Endothelial cell of umbilical vein (primary cell): ENCODE results near the gene CERS6. TPM values are rescaled to one million over a fixed set of nuclear protein-coding genes. Genes with fewer than 3 reads are reported as not detected.

Experiments used
- BruUV-seq: library from RNA; stranded (reverse); fragments of 400-500 nt; replicated peaks from 2 replicates; lab custom pipeline; 2021; lab: Mats Ljungman, UMichigan
- CTCF ChIA-PET: fragments of 300-600, 350-600 bp; sonication (Branson Sonifier 250); formaldehyde crosslinking; loops from one replicate; lab custom pipeline; 2021; ENCODE audit warnings: antibody characterized with exemption, inconsistent platforms; lab: Charles Lee
- POLR2A ChIA-PET: fragments of 300-600, 350-600 bp; sonication (Branson Sonifier 250); formaldehyde crosslinking; loops from one replicate; lab custom pipeline; 2021; ENCODE audit warnings: antibody characterized with exemption, inconsistent platforms; lab: Charles Lee
- DNase-seq: peaks from one replicate; pipeline ENCODE4 v3.0.0-alpha.2; 2011; ENCODE audit warnings: low read depth, low spot score
- FAIRE-seq: peaks from 2 replicates; lab custom pipeline; 2011; peaks lifted over from hg19 to GRCh38; lab: Jason Lieb, UNC
- H2AFZ ChIP-seq: 2 replicates; pipeline ENCODE4 v1.6.0; 2012; ENCODE audit warnings: low read depth, low read length, control low read depth, inconsistent platforms
- H3K27ac ChIP-seq: 2 replicates; pipeline ENCODE4 v1.5.1; 2011; ENCODE audit warnings: low read depth, mild to moderate bottlenecking, control low read depth, low read length, moderate library complexity; ENCODE audit not compliant: insufficient read depth
- H3K27me3 ChIP-seq, 2 experiments: 2 replicates each; pipeline versions ENCODE4 v1.6.0 to v1.6.1; 2011; ENCODE audit warnings: low read length in 2 of 2, mixed read lengths in 1 of 2; ENCODE audit not compliant: control insufficient read depth in 2 of 2, insufficient read depth in 2 of 2
- H3K36me3 ChIP-seq, 2 experiments: 2 replicates in 1 of 2; 3 replicates in 1 of 2; pipeline ENCODE4 v1.5.1; 2011; ENCODE audit warnings: low read length in 2 of 2, mild to moderate bottlenecking in 1 of 2, moderate library complexity in 1 of 2; ENCODE audit not compliant: control insufficient read depth in 2 of 2, insufficient read depth in 2 of 2; ENCODE audit errors: extremely low read depth in 1 of 2
- H3K4me1 ChIP-seq: 3 replicates; pipeline ENCODE4 v1.5.1; 2011; ENCODE audit warnings: mild to moderate bottlenecking, low read length; ENCODE audit not compliant: control insufficient read depth, insufficient read depth; ENCODE audit errors: extremely low read depth
- H3K4me2 ChIP-seq: 2 replicates; pipeline ENCODE4 v1.6.1; 2011; ENCODE audit warnings: low read length, control low read depth, mixed read lengths; ENCODE audit not compliant: insufficient read depth
- H3K4me3 ChIP-seq, 3 experiments: fragments of 200-600 bp in 1 of 3; sonication (generic), shearing (Covaris generic) in 1 of 3; replicated peaks in 1 of 3; 2 replicates each; pipeline ENCODE4 v1.5.1; 2011 to 2016; ENCODE audit warnings: control low read depth in 3 of 3, low read length in 3 of 3, mild to moderate bottlenecking in 2 of 3, inconsistent platforms in 1 of 3, low read depth in 1 of 3, moderate library complexity in 1 of 3; ENCODE audit not compliant: insufficient read depth in 1 of 3
- H3K79me2 ChIP-seq: 2 replicates; pipeline ENCODE4 v1.6.0; 2012; ENCODE audit warnings: low read length, inconsistent platforms; ENCODE audit not compliant: control insufficient read depth, insufficient read depth
- H3K9ac ChIP-seq: replicated peaks from 2 replicates; pipeline ENCODE3; 2011; ENCODE audit warnings: low read length, control low read depth; ENCODE audit not compliant: insufficient read depth; ENCODE audit errors: extremely low read depth
- H3K9me1 ChIP-seq: replicated peaks from 3 replicates; pipeline ENCODE4 v1.6.0; 2011; ENCODE audit warnings: mild to moderate bottlenecking, low read length; ENCODE audit not compliant: control insufficient read depth, insufficient read depth; ENCODE audit errors: extremely low read depth
- H3K9me3 ChIP-seq: replicated peaks from 2 replicates; pipeline ENCODE4 v1.5.1; 2012; ENCODE audit warnings: low read length, inconsistent platforms; ENCODE audit not compliant: control insufficient read depth, insufficient read depth
- H4K20me1 ChIP-seq: replicated peaks from 2 replicates; pipeline ENCODE3; 2011; ENCODE audit warnings: mild to moderate bottlenecking, low read length; ENCODE audit not compliant: control insufficient read depth, insufficient read depth; ENCODE audit errors: extremely low read depth
- CTCF ChIP-seq, 2 donors: IDR thresholded peaks; 1 replicate in 1 of 2; 2 replicates in 1 of 2; pipeline ENCODE4 v1.5.1; 2011; ENCODE audit warnings: low read length in 2 of 2, mild to moderate bottlenecking in 2 of 2, moderate library complexity in 2 of 2, control low read depth in 1 of 2, inconsistent platforms in 1 of 2, low read depth in 1 of 2; ENCODE audit not compliant: insufficient read depth in 1 of 2; ENCODE audit errors: extremely low read depth in 1 of 2
- EZH2 ChIP-seq: IDR thresholded peaks from 2 replicates; pipeline ENCODE4 v1.6.1; 2012; ENCODE audit warnings: borderline replicate concordance, low read depth, mild to moderate bottlenecking, moderate library complexity, low read length, inconsistent platforms; ENCODE audit not compliant: severe bottlenecking
- FOS ChIP-seq: IDR thresholded peaks from 2 replicates; pipeline ENCODE4 v1.6.1; 2011; ENCODE audit warnings: mild to moderate bottlenecking, low read length, moderate library complexity, borderline replicate concordance; ENCODE audit not compliant: insufficient read depth
- GATA2 ChIP-seq: IDR thresholded peaks from 2 replicates; pipeline ENCODE4 v1.7.0; 2011; ENCODE audit warnings: low read depth, mild to moderate bottlenecking, moderate library complexity, mixed read lengths, low read length; ENCODE audit not compliant: insufficient read length, insufficient read depth
- JUN ChIP-seq: IDR thresholded peaks from 2 replicates; pipeline ENCODE4 v1.6.1; 2011; ENCODE audit warnings: borderline replicate concordance, low read depth; ENCODE audit not compliant: insufficient read length, insufficient read depth
- MYC ChIP-seq: IDR thresholded peaks from one replicate; pipeline ENCODE4 v1.6.1; 2011; ENCODE audit warnings: mild to moderate bottlenecking, low read depth, low read length
- POLR2A ChIP-seq: IDR thresholded peaks from 2 replicates; pipeline ENCODE4 v1.6.1; 2012; ENCODE audit warnings: low read depth, mild to moderate bottlenecking, control low read depth, low read length
- POLR2AphosphoS5 ChIP-seq: IDR thresholded peaks from 2 replicates; pipeline ENCODE4 v1.6.1; 2012; ENCODE audit warnings: low read depth, mild to moderate bottlenecking, control low read depth, low read length, moderate library complexity; ENCODE audit not compliant: insufficient read depth
- dilution Hi-C: fragments of 300-500 bp; cut with MboI; formaldehyde crosslinking; loops from one replicate; pipeline ENCODE4 v1.15.0; 2019; ENCODE audit warnings: low sequenced_read_pairs; ENCODE audit not compliant: extremely low pct_ligation_motif_present
- intact Hi-C: fragments of 100-400 bp; cut with micrococcal nuclease; formaldehyde crosslinking; loops from one replicate; pipeline ENCODE4 v1.10.0; 2022
- polyA plus RNA-seq, 4 experiments: library from polyadenylated mRNA; depleted of rRNA in 3 of 4; stranded (reverse) in 3 of 4; unstranded in 1 of 4; fragments of >200 nt; gene quantifications; 2 replicates each; pipeline versions ENCODE4 v1.2.1 to v1.2.3, GENCODE V29; 2011 to 2012; ENCODE audit warnings: missing spikeins in 1 of 4
- total RNA-seq: library from RNA; stranded (reverse); gene quantifications from 2 replicates; pipeline ENCODE4 v1.2.3, GENCODE V29; 2021
- TF ChIP-seq, protein P1 (sequence below): IDR thresholded peaks from 2 replicates; pipeline ENCODE4 v1.6.1; 2011; ENCODE audit not compliant: insufficient read depth, insufficient read length

Gene CERS6
- total and polyA plus RNA-seq, 2 donors (not counting 3 experiments of a cell fraction or from before 2014, with no cell fraction given): 2.7 to 11.7 TPM

DNA sequence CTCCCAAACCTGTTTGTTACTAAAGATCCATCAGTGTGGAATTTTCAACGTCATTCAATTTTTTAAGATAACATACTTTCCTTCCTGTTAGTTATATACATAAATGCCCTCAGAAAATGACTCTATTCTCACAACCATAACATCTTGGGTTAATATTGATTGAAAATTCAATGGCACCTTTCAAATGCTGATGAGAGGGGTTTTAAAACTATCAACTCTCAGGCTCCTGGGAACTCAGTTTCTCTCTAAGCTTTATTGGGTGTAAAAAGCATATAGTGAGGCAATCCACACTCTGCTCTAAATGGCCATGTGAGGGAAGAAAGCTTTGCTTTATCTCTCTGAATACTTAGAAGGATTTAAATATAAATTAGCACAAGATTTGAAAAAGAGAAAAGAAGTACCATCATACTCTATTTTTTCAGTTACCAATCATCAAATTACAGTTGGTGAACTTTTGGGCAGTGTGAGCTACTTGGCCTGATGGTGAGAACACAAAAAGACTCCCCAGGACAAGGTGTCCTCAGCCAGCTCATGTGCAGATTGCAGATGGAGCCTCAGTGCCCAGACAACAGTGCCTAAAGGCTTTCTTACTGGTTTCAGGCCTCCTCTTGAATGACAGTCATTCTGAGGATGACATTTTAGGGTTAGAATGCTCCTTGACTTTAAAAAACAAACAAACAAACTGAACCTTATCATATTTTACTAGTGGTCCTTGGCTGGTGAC, 24.6 kb upstream of the CERS6 start:
- Histone ChIP-seq H3K9me3 (no peaks in the 10 kb centered on the region), H3K36me3 (no peaks in the 10 kb centered on the region), H3K9me1 (no peaks in the 10 kb centered on the region), H3K27ac (no peak overlapping the region), H3K79me2 (no peaks in the 10 kb centered on the region), H3K9ac (no peak overlapping the region), H2AFZ (no peak overlapping the region), H3K27me3 (peaks cover 2 to 3% of the 10 kb centered on the region in 2 experiments), H3K4me3 (no peak overlapping the region), H3K4me1 (no peaks in the 10 kb centered on the region), H3K4me2 (no peak overlapping the region), H4K20me1 (no peaks in the 10 kb centered on the region)
- intact Hi-C loops: no loop called here
- DNase-seq (no peak), FAIRE-seq (no peak)
- BruUV-seq: no TSS peak
- dilution Hi-C loops: no loop called here
- ChIA-PET CTCF (interaction anchor here (1.1 kb wide), 1 partner anchor 10 kb away, joined by 4 read pairs; no protein-coding TSS in a partner anchor), POLR2A (no interaction called here)
- TF ChIP-seq POLR2AphosphoS5 (no peak), CTCF (IDR thresholded peaks at IDR 0.05; ENCODE audit: extremely low read depth in 1 of 2, insufficient read depth in 1 of 2, low read depth in 1 of 2, low read length in 2 of 2) (no peak), EZH2 (no peak), JUN (no peak), POLR2A (no peak), MYC (no peak), FOS (no peak), GATA2 (no peak)
- TF ChIP-seq, protein P1, sequence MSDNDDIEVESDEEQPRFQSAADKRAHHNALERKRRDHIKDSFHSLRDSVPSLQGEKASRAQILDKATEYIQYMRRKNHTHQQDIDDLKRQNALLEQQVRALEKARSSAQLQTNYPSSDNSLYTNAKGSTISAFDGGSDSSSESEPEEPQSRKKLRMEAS: no peak
